ENCODE results near the gene ESCO1. TPM values are rescaled to one million over a fixed set of nuclear protein-coding genes. Genes with fewer than 3 reads are reported as not detected.
"Not testable (repeated sequence)": the region's sequence is repeated elsewhere in the genome, so short reads cannot be mapped to it uniquely, and the experiment has no call there.

ESCO1 gene
- total and polyA plus RNA-seq, 12 donors: 6.7 to 34.2 (median 12.0) TPM

GRCh38 chr18:21598726-21599584 lies 1.5 kb downstream of the ESCO1 start:
- peak in 3 of 7 donors; percentile 7 to 30 (median 25) for DNase-seq
- no peaks in the 10 kb centered on the region for H3K27me3 ChIP-seq
- H3K4me3 ChIP-seq: peak overlapping the region in 2 of 4 donors; percentile 81 to 100
- H3K4me1 ChIP-seq (replicated peaks in 1 of 2): peaks cover 9% of the 10 kb centered on the region in 2 donors
- no peaks in the 10 kb centered on the region for H3K9me3 ChIP-seq (replicated peaks in 1 of 3)
- 50 to 62% (median 52%) methylated on average over 18 of the region's 18 CpGs for WGBS, 4 donors
- no peaks in the 10 kb centered on the region for H3K36me3 ChIP-seq (replicated peaks in 1 of 2)
- intact Hi-C loops (cut with DNase I): no loop called here
- TF ChIP-seq POLR2A (IDR thresholded peaks at IDR 0.05): no peak
- TF ChIP-seq, protein P1, sequence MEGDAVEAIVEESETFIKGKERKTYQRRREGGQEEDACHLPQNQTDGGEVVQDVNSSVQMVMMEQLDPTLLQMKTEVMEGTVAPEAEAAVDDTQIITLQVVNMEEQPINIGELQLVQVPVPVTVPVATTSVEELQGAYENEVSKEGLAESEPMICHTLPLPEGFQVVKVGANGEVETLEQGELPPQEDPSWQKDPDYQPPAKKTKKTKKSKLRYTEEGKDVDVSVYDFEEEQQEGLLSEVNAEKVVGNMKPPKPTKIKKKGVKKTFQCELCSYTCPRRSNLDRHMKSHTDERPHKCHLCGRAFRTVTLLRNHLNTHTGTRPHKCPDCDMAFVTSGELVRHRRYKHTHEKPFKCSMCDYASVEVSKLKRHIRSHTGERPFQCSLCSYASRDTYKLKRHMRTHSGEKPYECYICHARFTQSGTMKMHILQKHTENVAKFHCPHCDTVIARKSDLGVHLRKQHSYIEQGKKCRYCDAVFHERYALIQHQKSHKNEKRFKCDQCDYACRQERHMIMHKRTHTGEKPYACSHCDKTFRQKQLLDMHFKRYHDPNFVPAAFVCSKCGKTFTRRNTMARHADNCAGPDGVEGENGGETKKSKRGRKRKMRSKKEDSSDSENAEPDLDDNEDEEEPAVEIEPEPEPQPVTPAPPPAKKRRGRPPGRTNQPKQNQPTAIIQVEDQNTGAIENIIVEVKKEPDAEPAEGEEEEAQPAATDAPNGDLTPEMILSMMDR (IDR thresholded peaks at IDR 0.05): no peak
- peak overlapping the region in 3 of 5 donors; percentile 98 to 100 (median 98) for H3K27ac ChIP-seq

- DNase-seq: no peak
- Histone ChIP-seq H3K9me3 (replicated peaks in 1 of 3) (no peaks in the 10 kb centered on the region), H3K27me3 (no peaks in the 10 kb centered on the region), H3K4me1 (replicated peaks in 1 of 2) (peaks cover 9% of the 10 kb centered on the region in 2 donors), H3K27ac (no peak overlapping the region), H3K4me3 (no peak overlapping the region), H3K36me3 (replicated peaks in 1 of 2) (no peaks in the 10 kb centered on the region)
- intact Hi-C loops (cut with DNase I): no loop called here
- no peak for TF ChIP-seq POLR2A (IDR thresholded peaks at IDR 0.05)
- TF ChIP-seq, protein P1 (IDR thresholded peaks at IDR 0.05): no peak
- WGBS, 4 donors: 60 to 79% (median 66%) methylated on average over 1 of the region's 1 CpG
Measured at GRCh38 chr18:21597620-21598019, 2.9 kb downstream of the ESCO1 start.

- no peak overlapping the region for H3K27ac ChIP-seq
- DNase-seq: no peak
- TF ChIP-seq, protein P1 (IDR thresholded peaks at IDR 0.05): no peak
- no peak for TF ChIP-seq POLR2A (IDR thresholded peaks at IDR 0.05)
- H3K4me3 ChIP-seq: no peak overlapping the region
- H3K27me3 ChIP-seq: no peaks in the 10 kb centered on the region
- intact Hi-C loops (cut with DNase I): no loop called here
- H3K4me1 ChIP-seq (replicated peaks in 1 of 2): no peaks in the 10 kb centered on the region
- H3K9me3 ChIP-seq (replicated peaks in 1 of 3): no peaks in the 10 kb centered on the region
- 89 to 99% (median 92%) methylated on average over 3 to 7 of the region's 7 CpGs for WGBS, 4 donors
- H3K36me3 ChIP-seq (replicated peaks in 1 of 2): no peaks in the 10 kb centered on the region
Measured at GRCh38 chr18:21593540-21594257, 6.8 kb downstream of the ESCO1 start.

GRCh38 chr18:21592361-21592760 lies 8.1 kb downstream of the ESCO1 start:
- H3K4me1 ChIP-seq (replicated peaks in 1 of 2); H3K9me3 ChIP-seq (replicated peaks in 1 of 3); intact Hi-C loops (cut with DNase I); H3K36me3 ChIP-seq (replicated peaks in 1 of 2); H3K27ac ChIP-seq; H3K27me3 ChIP-seq; H3K4me3 ChIP-seq; DNase-seq: not testable (repeated sequence)
- 99 to 100% methylated on average over 10 to 16 of the region's 33 CpGs; no CpG with 5 or more reads in 2 of the 4 donors for WGBS, 4 donors

Measured in adrenal gland (tissue), 12 donors.